ENCODE data around the gene ILDR2.

The ILDR2 gene

DNA sequence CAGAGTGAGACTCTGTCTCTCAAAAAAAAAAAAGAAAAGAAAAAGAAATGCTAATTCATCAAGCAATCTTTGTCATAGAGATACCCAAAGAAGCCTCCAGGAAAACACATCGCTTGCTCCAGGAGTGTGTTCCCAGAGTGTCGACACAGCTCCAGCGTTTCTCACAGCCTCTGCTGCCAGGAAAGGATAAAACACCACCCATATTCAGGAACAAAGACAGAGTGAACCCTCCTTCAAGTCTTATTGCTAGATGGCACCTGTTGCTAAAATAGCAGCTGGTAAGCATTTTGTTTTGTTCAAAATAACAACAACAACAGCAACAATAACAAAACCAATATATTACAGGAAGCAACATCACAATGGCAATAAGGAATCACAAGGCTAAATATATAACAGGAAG, 3.1 kb downstream of the ILDR2 start:
- no peak for DNase-seq (ENCODE audit: low read depth, low spot score)

- no peak for DNase-seq (ENCODE audit: low read depth, low spot score)
These were observed 4.1 kb downstream of the ILDR2 start for GRCh38 chr1:166971252-166971651.

DNA sequence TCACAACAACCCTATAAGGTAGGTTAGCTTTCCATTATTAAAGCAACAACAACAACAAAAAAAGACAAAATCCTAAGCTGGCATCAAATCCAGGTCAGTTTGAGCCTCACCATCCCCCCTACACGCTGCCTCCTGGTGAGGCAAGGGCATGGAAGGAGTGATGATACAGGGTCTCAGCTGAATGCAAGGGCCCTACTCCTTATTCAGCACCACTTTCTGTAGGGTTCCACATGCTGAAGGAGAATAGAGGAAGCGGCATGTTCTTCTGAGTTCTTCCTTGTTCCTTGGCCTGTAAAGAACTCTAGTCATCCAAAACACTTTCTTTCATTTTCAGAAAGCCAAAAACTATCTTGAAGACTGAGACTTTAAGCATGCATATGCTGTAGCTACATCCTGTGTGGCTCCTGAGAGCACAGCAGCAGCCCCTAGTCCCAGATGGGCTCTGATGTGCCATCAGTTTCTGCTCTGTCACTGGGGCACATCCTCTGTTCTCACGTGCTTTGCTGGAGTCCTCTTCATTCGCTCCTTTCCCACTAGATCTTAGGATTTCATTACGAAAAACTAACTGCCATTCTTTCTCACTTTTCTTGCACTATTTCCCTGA, 6.2 kb downstream of the ILDR2 start:
- DNase-seq (ENCODE audit: low read depth, low spot score) = no peak

DNA sequence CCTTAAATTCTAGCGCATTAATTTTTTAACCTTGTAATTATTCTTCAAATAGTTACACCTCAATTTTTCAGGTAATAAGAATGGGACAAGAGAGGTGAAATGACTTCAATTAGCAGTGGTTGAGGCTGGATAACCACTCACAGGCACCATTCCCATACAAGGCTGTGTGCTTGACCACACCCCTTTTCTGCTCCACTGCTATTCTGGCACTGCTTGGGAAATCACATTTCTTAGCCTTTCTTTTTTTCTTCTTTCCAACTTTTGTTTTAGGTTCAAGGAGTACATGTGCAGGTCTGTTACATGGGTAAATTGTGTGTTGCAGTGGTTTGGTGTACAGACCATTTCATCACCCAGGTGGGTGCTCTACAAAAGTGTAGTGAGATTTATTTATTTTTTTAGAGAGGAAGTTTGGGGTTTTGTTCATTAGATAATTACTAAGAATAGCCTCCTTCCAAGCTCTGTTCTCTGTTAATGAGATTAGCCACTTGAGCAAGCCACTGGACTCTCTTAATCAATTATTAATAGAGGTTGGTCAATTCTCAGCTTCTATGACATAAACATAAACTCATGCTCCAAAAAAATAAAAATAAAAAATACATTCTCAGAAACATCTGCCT, 14.4 kb downstream of the ILDR2 start:
- no peak for DNase-seq (ENCODE audit: low read depth, low spot score)

GRCh38 chr1:166956872-166957271, 18.5 kb downstream of the ILDR2 start:
- no peak for DNase-seq (ENCODE audit: low read depth, low spot score)

- DNase-seq (ENCODE audit: low read depth, low spot score) = no peak
These were observed 19.1 kb downstream of the ILDR2 start for GRCh38 chr1:166956057-166956850.

DNA sequence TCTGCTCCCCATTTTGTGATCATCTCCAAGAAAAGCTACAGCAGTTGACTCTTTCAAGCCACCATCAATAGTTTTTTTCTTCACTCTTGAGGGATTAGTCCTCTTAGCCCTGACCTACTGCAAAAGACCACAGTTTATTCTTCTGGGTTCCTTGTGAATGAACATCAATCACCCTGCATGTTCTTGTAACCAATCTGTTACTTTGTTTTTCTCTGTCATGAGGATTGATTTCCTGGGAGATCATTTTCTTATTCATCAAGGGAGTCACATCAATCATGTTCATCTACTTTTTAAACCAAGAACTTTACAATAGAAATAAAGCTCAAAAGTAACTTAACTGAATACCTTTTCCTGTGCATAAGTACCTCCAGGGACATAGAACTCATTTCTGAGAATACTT, 21.8 kb downstream of the ILDR2 start:
- no peak for DNase-seq (ENCODE audit: low read depth, low spot score)

DNA sequence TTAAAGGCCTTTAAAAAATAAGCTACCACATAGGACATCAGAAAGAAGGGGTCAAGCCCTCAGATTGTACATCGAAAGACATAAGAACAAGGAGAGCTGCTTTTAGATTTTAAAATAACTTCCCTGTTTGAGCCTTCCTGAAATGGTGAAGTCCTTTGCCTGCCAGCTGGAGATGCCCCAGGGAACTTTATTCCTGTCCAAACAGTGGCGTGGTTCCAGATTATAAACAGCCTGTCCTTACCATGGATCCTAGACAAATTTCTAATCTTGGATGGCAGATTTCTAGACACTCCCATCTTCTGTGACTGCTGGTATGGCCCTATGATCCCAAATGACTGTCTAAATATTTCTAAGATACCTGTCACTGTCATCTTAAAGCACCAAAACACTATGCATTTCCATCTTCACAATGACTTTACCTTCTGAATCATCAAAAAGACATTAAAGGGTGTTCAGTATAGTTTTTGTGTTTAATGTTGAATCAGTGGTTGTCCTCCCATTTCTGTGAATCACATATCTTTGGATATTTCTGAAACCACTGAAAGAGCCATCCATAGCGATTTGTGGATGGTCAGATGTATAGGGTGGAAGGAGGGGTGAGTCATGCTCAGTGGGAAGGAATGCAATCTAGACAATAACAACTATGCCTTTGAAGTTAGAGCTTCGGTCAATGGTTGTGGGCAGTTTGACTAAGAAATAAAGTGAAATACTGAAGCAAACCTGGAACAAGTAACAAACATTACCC, 23.2 kb downstream of the ILDR2 start:
- no peak for DNase-seq (ENCODE audit: low read depth, low spot score)

DNA sequence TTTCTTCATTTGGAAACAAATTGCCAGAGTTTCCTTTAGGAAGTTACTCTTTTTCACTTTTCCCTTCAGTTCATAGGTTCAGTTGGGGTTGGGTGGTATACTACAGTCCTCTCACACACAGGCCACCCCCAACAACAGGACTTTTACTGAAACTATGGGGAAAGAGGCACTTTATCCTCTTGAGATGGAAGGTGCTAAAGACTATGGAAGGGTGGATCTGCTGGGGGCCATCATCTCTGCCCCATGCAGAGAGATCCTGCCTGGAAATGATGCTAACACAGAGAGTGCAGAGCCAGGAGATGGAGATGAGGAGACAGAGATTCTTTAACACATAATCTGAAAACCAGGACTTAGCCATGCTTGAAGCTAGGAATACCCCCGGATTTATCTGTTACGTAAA, 24.3 kb downstream of the ILDR2 start:
- no peak for DNase-seq (ENCODE audit: low read depth, low spot score)

GRCh38 chr1:166950156-166950555, 25.2 kb downstream of the ILDR2 start:
- no peak for DNase-seq (ENCODE audit: low read depth, low spot score)

- no peak for DNase-seq (ENCODE audit: low read depth, low spot score)
These were observed 26.4 kb downstream of the ILDR2 start for GRCh38 chr1:166948856-166949350.

DNA sequence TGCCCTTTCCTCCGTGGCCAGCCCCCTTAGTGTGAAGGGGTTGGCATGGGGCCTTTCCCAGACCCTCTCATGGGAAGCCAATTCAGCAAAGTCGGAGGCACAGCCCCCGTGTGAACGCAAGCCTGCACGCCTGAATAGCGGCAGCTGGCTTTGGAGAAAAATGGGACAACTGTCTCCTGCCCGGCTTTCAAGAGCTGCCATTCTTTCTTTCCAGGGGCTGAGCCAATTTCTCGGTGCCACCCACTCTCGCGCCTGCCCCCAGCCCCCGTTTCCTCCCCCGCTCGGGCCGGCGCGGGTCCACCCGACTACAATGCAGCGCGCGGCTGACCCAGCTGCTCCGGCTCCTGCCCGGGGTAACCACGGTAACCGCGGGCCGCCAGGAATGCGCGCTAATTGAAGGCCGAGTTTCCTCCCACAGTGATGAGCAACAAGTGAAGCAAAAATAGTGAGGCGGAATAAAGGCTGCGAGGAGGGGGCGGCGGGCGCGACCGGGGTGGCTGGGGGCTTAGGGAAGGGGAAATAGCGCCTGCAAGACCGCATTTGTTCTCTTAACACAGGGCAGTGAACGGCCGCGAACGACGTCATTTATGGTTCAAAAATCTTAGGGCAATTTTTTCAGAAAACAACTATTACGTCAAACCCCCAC, 27.8 kb downstream of the ILDR2 start:
- DNase-seq (ENCODE audit: low read depth, low spot score) = no peak

DNA sequence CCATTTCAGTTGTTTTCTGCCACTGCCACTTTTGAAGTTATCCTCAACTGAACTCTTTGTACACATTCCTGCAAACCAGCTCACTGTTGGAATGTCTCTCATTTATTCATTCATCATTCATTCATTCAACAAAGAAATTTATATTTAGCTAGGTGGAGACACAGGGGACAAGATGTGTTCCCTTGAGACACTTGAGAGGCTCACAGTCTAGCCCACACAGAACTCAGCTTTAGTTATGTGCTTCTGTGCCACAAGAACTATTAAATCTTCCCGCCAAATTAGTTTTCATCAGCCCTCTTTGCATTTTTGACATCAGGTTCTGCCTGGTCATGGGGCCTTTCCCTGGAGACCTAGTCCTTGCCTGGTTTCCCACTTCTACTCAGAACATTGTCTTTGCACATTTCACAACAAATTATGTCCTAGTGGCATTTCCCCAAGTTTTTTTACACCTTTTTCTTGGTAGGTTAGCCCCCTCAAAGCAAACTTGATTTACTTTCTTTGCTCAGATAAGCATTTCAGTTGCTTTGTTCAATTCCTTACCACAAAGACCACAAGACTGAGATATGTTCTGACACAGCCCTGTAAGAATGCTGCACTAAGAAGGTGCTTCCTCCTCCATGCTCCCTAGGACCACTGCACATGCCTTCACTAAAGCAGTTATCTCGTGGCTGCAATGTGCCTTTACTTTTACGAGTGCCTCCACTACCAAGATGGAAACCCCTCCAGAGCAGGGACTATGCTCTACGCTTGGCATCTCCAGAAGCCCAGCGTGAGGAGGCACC, 31.0 kb downstream of the ILDR2 start:
- no peak for DNase-seq (ENCODE audit: low read depth, low spot score)

- no peak for DNase-seq (ENCODE audit: low read depth, low spot score)
These were observed 35.5 kb downstream of the ILDR2 start for GRCh38 chr1:166939741-166940375.

GRCh38 chr1:166937962-166938361, 37.4 kb downstream of the ILDR2 start:
- no peak for DNase-seq (ENCODE audit: low read depth, low spot score)

- no peak for DNase-seq (ENCODE audit: low read depth, low spot score)
These were observed 38.0 kb downstream of the ILDR2 start for GRCh38 chr1:166937329-166937728.

- DNase-seq (ENCODE audit: low read depth, low spot score) = no peak
These were observed 41.7 kb downstream of the ILDR2 start for GRCh38 chr1:166933633-166934032.

- DNase-seq (ENCODE audit: low read depth, low spot score) = no peak
These were observed 42.2 kb downstream of the ILDR2 start for GRCh38 chr1:166933140-166933539.

DNA sequence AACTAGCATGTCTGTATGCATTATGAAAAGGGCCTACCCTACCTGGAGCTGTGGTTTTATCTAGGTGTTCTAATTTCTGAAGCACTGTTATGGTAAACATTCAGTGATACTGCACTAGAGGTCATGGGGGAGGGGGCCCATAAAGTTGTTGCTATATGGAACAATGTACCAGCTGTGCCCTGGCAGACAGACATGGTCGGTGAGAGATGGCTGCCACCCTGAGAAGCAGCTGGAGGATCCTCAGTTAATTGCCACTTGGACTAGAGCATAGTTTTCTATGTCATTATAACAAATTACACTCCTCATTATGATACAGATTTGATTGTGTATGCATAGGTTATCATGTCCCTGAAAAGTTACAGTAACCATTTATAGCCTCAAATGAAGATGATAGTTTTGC, 45.4 kb downstream of the ILDR2 start:
- DNase-seq (ENCODE audit: low read depth, low spot score) = no peak

- no peak for DNase-seq (ENCODE audit: low read depth, low spot score)
These were observed 47.6 kb downstream of the ILDR2 start for GRCh38 chr1:166927701-166928100.

Data from brain pericyte (primary cell).